DOHH2 (cell line): ENCODE measurements around the gene ITGB1BP1.

Experiments used
- H3F3A ChIP-seq: fragments of 200-600 bp; sonication (generic), shearing (Covaris generic); 2 replicates; pipeline ENCODE4 v1.6.0; 2016; ENCODE audit warnings: antibody characterized with exemption, mild to moderate bottlenecking; ENCODE audit not compliant: control insufficient read depth, insufficient read depth
- H3K27ac ChIP-seq: fragments of 200-600 bp; sonication (generic); 2 replicates; pipeline ENCODE4 v1.5.1; 2014; ENCODE audit warnings: low read depth, mild to moderate bottlenecking, low read length, moderate library complexity
- H3K27me3 ChIP-seq: fragments of 200-600 bp; sonication (generic); 2 replicates; pipeline ENCODE4 v1.6.1; 2014; ENCODE audit warnings: mild to moderate bottlenecking, low read length, mixed read lengths; ENCODE audit not compliant: control insufficient read depth
- H3K36me3 ChIP-seq: fragments of 200-600 bp; sonication (generic); 2 replicates; pipeline ENCODE4 v1.6.1; 2014; ENCODE audit warnings: mild to moderate bottlenecking, low read length, moderate library complexity, mixed read lengths; ENCODE audit not compliant: control insufficient read depth
- H3K4me1 ChIP-seq: fragments of 200-600 bp; sonication (generic); 2 replicates; pipeline ENCODE4 v1.6.1; 2014; ENCODE audit warnings: mild to moderate bottlenecking, low read length, mixed read lengths; ENCODE audit not compliant: control insufficient read depth
- H3K4me2 ChIP-seq: fragments of 200-600 bp; sonication (generic); 2 replicates; pipeline ENCODE4 v1.6.0; 2014; ENCODE audit warnings: mild to moderate bottlenecking, low read length, moderate library complexity
- H3K4me3 ChIP-seq: fragments of 200-600 bp; sonication (generic); 2 replicates; pipeline ENCODE4 v1.5.1; 2014; ENCODE audit warnings: mild to moderate bottlenecking, low read length, mixed read lengths
- H3K79me2 ChIP-seq: fragments of 200-600 bp; sonication (generic); 2 replicates; pipeline ENCODE4 v1.6.1; 2014; ENCODE audit warnings: mild to moderate bottlenecking, low read length, mixed read lengths; ENCODE audit not compliant: control insufficient read depth
- H3K9me2 ChIP-seq: fragments of 200-600 bp; sonication (generic); replicated peaks from 2 replicates; pipeline ENCODE4 v1.6.1; 2014; ENCODE audit warnings: mild to moderate bottlenecking, low read length, mixed read lengths; ENCODE audit not compliant: control insufficient read depth
- H3K9me3 ChIP-seq: fragments of 200-600 bp; sonication (generic); 2 replicates; pipeline ENCODE4 v1.6.1; 2014; ENCODE audit warnings: antibody characterized with exemption, low read length, mixed read lengths; ENCODE audit not compliant: control insufficient read depth, insufficient read depth
- H4K20me1 ChIP-seq: fragments of 200-600 bp; sonication (generic); 2 replicates; pipeline ENCODE4 v1.6.0; 2014; ENCODE audit warnings: low read depth, mild to moderate bottlenecking, antibody characterized with exemption, low read length, moderate library complexity; ENCODE audit not compliant: control insufficient read depth, insufficient read depth
- EZH2phosphoT487 ChIP-seq: fragments of 200-600 bp; sonication (generic); IDR thresholded peaks from 2 replicates; pipeline ENCODE4 v1.6.1; 2017; ENCODE audit warnings: borderline replicate concordance, mild to moderate bottlenecking, antibody characterized with exemption, low read length, moderate library complexity, mixed read lengths
- TF ChIP-seq, protein P1 (sequence below): fragments of 200-600 bp; sonication (generic); IDR thresholded peaks from one replicate; pipeline ENCODE4 v1.5.1; 2014; ENCODE audit warnings: antibody characterized with exemption, mild to moderate bottlenecking, low read depth, low read length; ENCODE audit not compliant: poor library complexity, severe bottlenecking

The ITGB1BP1 gene

DNA sequence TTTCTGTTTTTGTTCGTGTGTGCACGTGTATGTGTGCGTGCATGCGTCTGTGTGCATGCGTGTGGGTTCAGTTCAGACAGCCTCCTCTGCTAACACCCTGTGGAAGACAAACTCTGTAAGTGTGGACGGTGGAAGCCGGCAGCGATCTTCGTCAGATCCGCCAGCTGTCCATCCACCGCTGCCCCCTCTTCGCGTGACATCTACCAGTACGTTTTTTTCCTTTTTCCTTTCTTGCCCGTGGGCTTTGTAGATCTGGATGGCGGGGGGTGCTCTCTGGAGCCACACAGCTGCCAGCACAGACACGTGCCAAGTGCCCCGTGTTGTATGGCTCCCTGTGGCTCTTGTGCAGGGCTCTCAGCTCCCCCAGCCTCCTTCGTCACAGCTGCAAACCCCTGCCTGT lies 32.3 kb downstream of the ITGB1BP1 start:
- H3K4me1 ChIP-seq, result no peaks in the 10 kb centered on the region
- TF ChIP-seq, protein P1, sequence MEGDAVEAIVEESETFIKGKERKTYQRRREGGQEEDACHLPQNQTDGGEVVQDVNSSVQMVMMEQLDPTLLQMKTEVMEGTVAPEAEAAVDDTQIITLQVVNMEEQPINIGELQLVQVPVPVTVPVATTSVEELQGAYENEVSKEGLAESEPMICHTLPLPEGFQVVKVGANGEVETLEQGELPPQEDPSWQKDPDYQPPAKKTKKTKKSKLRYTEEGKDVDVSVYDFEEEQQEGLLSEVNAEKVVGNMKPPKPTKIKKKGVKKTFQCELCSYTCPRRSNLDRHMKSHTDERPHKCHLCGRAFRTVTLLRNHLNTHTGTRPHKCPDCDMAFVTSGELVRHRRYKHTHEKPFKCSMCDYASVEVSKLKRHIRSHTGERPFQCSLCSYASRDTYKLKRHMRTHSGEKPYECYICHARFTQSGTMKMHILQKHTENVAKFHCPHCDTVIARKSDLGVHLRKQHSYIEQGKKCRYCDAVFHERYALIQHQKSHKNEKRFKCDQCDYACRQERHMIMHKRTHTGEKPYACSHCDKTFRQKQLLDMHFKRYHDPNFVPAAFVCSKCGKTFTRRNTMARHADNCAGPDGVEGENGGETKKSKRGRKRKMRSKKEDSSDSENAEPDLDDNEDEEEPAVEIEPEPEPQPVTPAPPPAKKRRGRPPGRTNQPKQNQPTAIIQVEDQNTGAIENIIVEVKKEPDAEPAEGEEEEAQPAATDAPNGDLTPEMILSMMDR, result no peak
- TF ChIP-seq EZH2phosphoT487, result no peak
- H3K27me3 ChIP-seq, result no peaks in the 10 kb centered on the region
- no peaks in the 10 kb centered on the region for H4K20me1 ChIP-seq
- H3K4me3 ChIP-seq, result no peak overlapping the region
- no peak overlapping the region for H3K4me2 ChIP-seq
- no peak overlapping the region for H3K27ac ChIP-seq
- no peaks in the 10 kb centered on the region for H3K79me2 ChIP-seq
- no peaks in the 10 kb centered on the region for H3K9me3 ChIP-seq
- no peaks in the 10 kb centered on the region for H3F3A ChIP-seq
- no peaks in the 10 kb centered on the region for H3K9me2 ChIP-seq
- H3K36me3 ChIP-seq, result no peaks in the 10 kb centered on the region

DNA sequence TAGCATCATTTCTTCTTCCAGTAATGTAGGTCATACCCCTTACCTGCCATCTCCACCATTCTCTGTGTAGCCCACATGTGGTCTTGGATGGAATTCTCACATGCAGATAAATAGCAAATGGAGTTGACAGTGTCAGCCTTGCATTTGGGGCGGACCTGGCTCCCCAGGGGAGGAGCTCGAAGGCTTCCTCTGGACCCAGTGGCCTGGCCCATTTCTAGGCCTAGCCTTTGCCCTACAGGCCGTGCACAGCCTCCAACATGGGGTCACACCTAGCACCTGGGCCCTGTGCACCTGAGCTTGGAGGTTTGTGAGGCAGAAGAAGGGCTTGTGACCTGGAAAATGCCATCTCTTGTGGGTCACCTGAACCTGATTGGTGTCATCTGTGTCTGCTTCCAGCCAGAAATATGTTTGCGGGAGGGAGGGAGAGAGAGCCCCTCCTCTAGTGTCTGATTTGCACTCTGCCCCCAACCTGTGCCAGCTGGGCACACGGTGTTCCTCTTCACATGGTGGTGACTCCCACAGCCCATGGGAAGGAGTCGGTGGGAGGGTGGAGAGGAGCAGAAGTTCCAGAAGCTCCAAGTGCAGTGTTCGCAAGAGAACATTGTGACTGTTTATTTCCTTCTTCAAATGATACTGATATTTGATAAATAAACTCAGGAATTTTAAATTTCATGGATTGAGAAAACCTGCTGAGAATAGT lies 33.0 kb downstream of the ITGB1BP1 start:
- TF ChIP-seq EZH2phosphoT487, result no peak
- TF ChIP-seq, protein P1, result no peak
- no peaks in the 10 kb centered on the region for H3K36me3 ChIP-seq
- no peak overlapping the region for H3K27ac ChIP-seq
- no peaks in the 10 kb centered on the region for H3K79me2 ChIP-seq
- no peaks in the 10 kb centered on the region for H3F3A ChIP-seq
- H3K27me3 ChIP-seq, result no peaks in the 10 kb centered on the region
- no peaks in the 10 kb centered on the region for H4K20me1 ChIP-seq
- no peaks in the 10 kb centered on the region for H3K4me1 ChIP-seq
- no peaks in the 10 kb centered on the region for H3K9me3 ChIP-seq
- H3K4me3 ChIP-seq, result no peak overlapping the region
- no peaks in the 10 kb centered on the region for H3K9me2 ChIP-seq
- H3K4me2 ChIP-seq, result no peak overlapping the region

DNA sequence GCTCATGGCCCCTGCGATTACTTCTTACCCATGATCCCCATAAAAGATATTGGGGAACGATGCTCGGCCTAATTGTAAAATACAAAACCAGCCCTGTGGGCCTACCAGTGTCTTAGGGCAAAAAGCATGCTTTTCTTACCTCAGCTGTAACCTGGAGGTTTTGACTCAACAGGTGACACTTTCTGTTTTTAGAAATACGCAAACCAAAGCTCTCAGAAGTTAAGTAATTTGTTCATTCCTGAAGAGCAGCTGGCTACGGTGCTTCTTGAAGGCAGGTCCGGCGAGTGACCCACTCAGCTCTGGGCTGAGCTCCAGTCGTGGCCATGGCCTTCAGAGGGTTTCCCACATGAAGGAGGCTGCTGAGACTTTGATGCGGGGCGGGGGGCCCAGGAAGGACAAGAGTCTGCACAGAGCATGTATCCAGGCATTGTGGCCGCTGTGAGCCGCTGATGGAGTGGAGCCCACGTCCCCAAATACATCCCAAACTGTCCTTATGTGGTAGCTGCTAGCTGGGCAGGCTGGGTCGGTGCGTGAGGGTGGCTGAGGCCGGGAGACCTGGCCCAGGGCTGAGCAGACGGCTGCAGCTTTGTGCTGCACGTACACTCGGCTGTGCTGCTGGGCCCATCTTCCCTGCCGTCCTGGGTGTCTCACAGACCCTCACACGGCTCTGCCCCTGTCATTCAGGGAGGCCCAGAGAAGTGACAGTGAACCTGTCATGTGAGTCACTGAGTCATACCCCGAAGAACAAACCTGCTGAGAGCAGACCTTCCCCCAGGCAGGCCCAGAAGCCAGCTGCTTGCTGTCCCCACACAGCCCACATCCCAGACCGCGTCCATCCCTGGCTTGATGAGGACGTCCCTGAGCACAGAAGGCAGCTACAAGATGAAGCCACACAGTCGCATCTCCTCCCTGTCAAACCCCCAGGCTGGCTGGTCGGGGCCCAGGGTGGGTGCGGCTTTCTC lies 34.1 kb downstream of the ITGB1BP1 start:
- TF ChIP-seq, protein P1, result no peak
- no peak for TF ChIP-seq EZH2phosphoT487
- Histone ChIP-seq H3K79me2 (no peaks in the 10 kb centered on the region), H3F3A (no peaks in the 10 kb centered on the region), H3K4me2 (no peak overlapping the region), H3K36me3 (no peaks in the 10 kb centered on the region), H3K27ac (no peak overlapping the region), H3K4me3 (no peak overlapping the region), H4K20me1 (no peaks in the 10 kb centered on the region), H3K27me3 (no peaks in the 10 kb centered on the region), H3K4me1 (no peaks in the 10 kb centered on the region), H3K9me3 (no peaks in the 10 kb centered on the region), H3K9me2 (no peaks in the 10 kb centered on the region)
